HG02970 (cell line): ENCODE measurements around the gene TMEM178B.

Experiments
- ATAC-seq: cut with Tn5 transposase; IDR thresholded peaks from one replicate; pipeline ENCODE4 v1.9.1; 2021; ENCODE audit warnings: mild to moderate bottlenecking, moderate library complexity, moderate number of reproducible peaks; ENCODE audit not compliant: unreplicated experiment, low FRiP score

TMEM178B gene

DNA sequence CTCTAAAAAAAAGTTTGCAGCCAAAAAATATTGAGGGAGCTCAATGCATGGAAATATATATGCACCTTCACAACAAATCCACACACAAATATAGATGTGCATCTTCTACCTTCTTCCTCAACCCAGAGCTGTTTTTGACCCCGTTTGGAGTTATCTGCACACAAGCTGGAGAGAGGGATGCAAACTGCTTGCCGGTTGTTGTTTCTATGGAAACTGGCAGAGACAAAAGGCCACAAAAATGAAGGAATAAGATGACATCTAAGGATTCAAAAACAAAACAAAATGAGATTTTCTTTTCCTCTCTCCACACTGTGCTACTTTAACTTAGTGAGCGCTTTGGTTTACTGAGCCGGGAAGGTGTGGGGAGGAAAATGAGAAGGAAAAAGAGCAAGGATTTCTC lies 267.1 kb downstream of the TMEM178B start:
- ATAC-seq, result no peak

DNA sequence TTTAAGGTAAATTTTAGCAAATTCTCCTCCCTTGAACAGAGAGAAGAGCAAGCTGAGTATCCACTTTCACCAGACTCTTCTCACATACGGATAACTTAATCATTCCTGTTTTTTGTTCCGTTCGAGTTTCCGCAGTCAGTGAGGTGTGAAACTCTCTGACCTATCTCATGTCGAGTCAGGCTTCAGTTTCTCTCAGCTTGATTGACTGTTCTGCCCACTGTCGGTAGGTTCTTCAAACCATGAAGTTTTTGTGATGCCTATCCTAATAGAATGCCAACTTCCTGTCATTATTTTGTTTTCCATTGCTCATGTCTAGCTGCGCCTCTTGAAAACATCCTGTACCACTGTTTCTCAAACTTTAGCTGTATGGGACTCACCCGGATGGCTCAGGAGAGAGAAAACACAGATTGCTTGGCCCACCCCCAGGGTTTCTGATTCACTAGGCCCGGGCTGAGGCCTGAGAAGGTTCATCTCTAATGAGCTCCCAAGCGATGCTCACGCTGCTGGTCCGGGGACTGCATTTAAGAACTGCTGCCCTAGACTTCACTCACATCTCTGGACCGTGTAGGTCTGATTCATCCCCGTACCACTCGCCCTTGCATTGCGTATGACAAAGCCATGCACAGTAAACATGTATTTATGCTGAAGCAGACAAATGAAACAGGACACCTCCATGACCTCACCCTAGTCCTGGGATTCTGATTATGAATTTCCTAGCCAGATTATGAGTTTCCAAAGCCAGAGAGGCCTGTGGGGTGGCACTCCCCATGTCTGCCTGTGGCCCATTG lies 269.0 kb downstream of the TMEM178B start:
- no peak for ATAC-seq

DNA sequence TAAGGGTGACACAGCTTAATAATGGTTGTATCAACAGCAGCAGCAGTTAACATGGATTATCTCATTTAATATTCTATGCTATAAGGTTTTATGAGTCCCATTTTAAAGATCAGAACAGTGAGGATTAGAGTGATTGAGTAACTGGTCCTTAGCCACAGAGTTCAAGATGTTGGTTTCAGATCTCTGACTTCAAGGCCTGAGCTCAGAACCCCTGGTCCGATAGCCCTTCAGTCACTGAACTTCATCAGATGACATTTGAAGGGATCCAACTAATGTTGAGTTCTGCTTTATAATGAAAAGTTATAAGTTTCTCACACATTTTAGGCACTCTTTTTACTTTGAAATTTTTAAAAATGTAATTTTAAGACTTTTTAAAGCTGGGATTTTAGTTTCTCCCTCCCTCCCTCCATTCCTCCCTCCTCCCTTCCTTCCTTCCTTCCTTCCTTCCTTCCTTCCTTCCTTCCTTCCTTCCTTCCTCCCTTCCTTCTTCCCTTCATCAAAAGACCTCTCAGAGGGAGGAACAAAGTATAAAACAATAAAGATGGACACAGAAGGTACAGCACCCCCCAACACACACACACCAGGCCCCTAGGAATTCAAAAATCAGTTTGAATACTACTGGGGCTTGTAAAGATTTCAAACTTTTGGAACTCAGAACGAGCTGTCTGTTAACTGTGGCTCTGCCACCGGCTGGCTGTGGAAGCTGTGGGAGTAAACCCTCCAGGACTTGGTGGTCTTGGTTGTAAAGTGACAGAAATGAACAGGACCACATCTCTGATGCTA lies 270.5 kb downstream of the TMEM178B start:
- ATAC-seq, result no peak

- ATAC-seq, result no peak
Observed at GRCh38 chr7:141348728-141349127, 274.9 kb downstream of the TMEM178B start.

GRCh38 chr7:141349338-141349737 lies 275.5 kb downstream of the TMEM178B start:
- ATAC-seq, result no peak

DNA sequence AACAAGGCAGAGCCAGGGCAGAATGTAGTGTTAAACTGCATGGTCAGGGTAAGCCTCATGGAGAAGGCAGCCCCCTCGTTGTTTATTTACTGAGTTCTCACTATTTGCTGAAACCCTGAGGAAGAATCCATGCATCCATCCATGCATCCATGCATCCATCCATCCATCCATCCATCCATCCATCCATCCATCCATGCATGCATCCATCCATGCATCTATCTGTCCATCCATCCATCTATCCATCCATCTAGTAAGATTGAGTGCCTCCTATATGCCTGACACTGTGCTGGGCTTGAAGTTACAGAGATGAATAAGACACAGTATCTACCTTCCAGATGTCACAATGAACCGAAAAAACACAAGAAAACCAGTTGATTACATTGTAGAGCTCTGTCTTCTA lies 275.9 kb downstream of the TMEM178B start:
- no peak for ATAC-seq

DNA sequence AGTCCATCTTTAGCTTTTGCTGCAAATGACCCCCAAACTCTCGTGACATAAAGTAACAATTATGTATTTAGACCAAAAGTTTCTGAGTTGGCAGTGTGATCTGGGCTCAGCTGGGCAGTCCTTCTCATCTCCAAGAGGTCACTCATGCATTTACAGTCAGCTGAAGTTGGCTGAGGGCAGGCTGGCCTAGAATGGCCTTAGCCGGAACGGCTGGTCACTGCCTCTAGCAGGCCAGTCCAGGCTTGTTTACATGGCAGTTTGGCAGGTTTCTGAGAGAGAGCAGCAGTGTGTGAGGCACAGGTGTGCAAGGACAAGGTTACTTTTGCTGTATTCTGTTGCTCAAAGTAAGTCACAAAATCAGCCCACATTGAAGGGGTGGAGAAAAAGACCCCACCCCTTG lies 277.3 kb downstream of the TMEM178B start:
- ATAC-seq, result no peak

- no peak for ATAC-seq
Observed at GRCh38 chr7:141352955-141353354, 279.1 kb downstream of the TMEM178B start.

DNA sequence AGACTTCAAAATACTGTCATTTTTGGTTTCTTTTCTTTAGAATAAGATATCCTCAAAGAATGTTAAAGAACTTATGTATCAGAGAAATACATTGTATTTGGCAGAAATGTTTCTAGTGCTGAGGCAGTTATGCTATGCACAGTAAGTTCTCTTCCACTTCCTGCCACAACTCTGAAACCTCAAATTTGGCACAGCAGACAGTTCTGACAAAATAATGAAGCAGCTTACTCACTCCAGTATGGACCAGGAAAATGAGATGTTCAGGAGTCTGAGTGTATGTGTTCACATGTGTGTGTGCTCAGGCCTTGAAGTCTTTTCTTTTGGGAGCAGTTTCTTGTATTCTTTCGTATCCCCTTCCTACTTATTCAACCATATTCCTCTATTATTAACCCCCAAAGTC lies 280.4 kb downstream of the TMEM178B start:
- no peak for ATAC-seq

DNA sequence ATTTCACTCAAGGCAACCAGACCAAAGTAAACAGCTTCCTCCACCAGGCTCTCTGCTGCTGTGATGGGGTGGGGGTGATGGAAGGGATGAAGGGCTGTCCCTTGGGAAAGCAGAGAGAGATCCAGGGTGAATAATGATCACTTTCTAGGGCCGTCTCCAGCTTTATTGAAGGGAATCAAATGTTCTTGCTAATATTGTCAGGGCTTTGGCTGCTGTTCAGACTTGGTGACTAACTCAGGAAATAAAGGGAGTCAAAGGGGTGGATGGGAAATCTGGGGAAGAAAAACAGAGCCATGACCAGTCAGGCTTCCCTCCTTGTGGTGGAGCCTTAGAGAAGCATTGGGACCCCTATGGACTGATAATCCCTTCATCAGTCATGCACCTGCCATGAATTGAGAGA lies 281.2 kb downstream of the TMEM178B start:
- no peak for ATAC-seq

DNA sequence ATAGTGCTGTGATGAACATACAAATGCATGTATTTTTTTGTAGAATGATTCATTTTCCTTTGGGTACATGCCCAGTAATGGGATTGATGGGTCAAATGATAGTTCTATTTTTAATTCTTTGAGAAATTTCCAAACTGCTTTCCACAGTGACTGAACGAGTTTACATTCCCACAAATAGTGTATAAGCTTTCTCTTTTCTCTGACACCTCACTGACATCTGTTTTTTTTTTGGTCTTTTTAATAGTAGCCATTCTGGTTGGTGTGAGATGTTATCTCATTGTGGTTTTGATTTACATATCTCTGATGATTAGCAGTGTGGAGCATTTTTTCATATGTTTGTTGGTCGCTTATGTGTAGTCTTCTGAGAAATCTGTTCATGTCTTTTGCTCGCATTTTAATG lies 282.3 kb downstream of the TMEM178B start:
- ATAC-seq, result no peak

GRCh38 chr7:141358386-141358785 lies 284.5 kb downstream of the TMEM178B start:
- no peak for ATAC-seq

- ATAC-seq, result no peak
Observed at GRCh38 chr7:141359262-141359661, 285.4 kb downstream of the TMEM178B start.

DNA sequence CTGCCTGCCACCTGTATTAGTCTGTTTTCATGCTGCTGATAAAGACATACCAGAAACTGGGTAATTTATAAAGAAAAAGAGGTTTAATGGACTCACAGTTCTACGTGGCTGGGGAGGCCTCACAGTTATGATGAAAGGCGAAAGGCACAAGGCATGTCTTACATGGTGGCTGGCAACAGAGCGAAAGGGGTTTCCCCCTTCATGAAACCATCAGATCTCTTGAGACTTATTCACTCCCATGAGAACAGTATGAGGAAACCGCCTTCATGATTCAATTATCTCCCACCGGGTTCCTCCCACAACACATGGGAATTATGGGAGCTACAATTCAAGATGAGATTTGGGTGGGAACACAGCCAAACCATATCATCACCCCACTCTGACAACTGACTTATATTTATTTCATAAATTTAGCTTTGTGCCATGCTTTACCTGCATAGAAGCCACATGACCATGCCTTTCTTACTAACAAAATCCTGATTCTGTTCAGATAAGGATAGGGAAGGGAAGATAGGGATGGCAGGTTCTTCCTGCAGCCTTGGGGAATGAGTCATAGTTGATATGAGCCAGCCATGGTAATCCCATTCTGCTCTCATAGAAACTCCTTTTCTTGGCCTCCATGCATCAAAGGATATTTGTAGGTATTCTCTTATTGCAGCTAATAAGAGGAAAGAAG lies 286.0 kb downstream of the TMEM178B start:
- ATAC-seq, result no peak

DNA sequence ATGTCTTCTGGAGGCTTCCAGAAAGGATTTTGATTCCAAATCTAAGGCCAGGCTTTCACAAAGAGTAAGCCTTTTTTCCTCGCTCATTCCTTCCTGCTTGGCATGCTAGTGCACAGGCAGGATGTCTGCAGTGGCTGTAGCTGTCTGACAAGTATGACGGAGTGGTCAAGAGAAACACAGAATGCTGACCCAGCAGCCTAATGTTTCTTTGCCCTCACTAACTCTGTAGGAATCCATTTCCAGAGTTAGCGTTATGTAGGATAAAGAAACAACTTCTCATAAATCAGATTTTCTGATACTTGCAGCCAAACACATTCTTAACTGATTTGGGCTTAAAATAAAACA lies 286.5 kb downstream of the TMEM178B start:
- no peak for ATAC-seq

DNA sequence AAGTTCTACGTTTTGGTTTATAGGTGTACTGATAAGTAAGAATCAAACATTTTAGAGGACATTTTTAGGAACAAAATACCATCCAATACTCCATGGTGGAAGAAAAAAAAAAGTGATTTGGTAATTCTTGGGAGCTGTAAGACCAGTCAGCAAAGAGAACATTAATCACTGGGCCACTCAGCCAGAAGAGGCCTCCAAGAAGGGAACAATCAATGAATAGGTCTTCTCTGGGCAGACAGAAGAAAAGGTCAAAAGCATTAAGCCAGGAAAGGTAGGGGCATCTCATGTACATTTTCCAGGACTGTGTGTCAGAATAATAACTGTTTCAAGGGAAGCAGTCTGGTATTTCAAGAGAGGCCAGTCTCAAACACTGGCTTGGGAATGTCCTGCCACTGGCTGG lies 286.9 kb downstream of the TMEM178B start:
- no peak for ATAC-seq

DNA sequence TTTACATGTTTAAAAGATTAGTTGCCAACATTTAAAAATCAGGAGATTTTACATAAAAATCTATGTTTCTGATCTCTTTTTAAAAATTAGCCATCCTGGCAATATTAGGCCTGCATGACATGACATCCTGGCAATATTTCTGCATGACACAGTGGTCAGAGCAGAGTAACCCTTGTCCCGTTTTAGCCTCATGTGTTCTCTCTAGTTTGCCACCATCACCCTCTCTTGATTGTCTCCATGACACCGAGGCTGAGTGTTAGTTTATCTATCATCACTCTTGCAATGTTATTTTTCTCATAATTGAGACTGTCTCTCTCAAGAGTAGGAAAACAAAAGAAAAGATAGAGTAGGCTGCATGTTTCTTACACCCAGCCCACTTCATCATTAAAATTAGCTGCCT lies 287.6 kb downstream of the TMEM178B start:
- ATAC-seq, result no peak

DNA sequence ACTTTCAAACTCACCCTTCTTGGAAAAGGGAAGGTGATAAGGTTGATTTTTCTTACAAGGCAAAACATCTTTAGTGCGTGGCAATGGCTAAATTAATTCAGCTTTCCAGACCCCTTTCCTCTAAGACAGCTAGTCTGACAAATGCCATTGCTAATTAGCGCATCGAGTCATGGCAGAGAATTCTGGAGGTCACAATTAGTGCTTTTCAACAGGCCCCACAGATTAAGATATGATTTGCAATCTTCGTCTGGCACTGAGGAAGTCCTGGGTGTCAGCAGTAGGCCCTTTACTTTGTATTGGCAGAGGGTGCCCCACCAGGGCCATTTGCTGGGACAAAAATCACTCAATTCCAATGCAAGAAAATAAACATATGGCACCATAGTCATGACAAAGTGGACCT lies 288.1 kb downstream of the TMEM178B start:
- no peak for ATAC-seq

DNA sequence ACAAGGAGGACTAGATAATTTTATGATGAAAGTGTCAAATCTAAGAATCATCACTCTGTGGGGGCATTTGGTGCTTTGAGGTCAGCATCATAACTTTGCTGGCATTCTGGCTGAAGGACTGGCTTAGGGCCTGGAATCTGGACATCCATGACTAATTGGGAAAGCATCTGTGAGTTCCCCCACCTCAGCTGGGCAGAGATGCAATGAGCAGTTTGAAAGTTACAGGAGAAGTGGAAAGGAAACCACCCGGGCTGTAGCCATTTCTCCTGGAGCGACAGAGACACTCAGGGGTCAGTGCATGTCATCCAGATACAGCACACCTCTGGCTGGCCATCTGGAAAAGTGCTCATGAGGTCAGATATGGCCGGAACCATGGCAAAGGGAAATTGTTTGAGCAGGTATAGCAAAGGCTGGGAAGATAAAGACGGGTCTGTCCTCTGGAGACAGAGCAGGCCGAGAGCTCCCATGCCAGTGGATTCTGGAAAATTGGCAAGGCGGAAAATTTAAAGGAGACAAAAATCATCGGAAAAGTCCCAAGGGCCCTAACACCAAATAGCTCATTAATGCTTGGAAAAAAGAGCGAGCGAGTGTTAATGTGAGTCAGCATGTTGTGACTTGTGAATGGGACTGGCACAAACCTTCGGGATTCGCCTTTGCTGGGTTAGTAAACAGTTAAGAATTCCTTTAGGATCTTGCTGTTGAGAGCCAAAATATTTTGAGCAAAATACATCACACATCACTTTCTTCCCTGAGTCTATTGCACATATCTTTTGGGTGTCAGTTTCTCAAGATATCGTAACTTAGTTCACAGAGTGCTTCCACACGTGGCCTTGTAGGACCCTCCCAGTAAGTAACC lies 288.9 kb downstream of the TMEM178B start:
- ATAC-seq, result no peak

DNA sequence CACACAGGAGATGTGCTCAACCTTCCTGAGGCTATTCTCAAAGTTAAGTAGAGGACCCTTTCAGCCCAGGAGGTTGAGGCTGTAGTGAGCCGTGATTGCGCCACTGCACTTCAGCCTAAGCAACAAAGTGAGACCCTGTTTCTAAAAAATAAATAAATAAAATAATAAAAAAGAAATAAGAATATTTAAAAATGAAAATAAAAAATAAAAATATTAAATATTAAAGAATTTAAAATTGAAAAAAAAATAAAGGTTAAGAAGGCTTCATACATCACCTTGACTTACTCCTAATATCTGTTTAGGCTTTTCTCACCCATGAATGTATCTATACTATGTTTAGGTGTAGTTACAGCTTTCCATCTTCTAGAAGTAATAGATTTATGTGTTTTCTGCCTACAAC lies 289.9 kb downstream of the TMEM178B start:
- ATAC-seq, result no peak
